Measurements from ENCODE around the gene TPM1.

TPM1 gene

DNA sequence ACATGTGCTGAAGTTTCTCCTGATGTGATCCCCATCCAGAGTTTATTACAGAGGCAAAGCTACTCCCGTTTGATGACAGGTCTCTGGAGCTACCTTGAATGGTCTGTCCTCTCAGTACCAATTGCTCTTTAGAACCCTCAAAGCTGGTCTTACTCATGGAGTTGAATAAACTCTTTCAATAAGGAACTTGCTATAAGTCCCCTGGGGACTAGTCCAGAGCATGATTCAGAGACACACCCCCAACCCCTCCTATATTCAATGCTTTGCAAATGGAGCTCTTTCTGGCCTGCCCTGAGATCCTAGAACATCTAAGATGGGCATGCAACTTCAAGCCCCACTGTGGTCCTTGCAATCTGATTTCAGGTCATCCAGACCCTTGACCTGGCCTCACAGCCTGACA, 23.9 kb upstream of the TPM1 start:
- Histone ChIP-seq H3K27ac (ENCODE audit: low read depth, low read length) (0 out of 2 replicates have a peak overlapping the region, but pooled peaks have one; percentile 14), H3K79me2 (ENCODE audit: control insufficient read depth, insufficient read depth, low read length, unreplicated experiment) (no peaks in the 10 kb centered on the region), H3K4me3 (ENCODE audit: low read depth, low read length) (no peak overlapping the region), H3K27me3 (ENCODE audit: insufficient read depth, low read length) (no peaks in the 10 kb centered on the region), H3K36me3 (ENCODE audit: insufficient read depth, low read length) (no peaks in the 10 kb centered on the region), H2AFZ (ENCODE audit: low read length, unreplicated experiment) (no peak overlapping the region), H3K4me1 (ENCODE audit: control insufficient read depth, insufficient read depth, low read length, unreplicated experiment) (peaks cover 74% of the 10 kb centered on the region)

DNA sequence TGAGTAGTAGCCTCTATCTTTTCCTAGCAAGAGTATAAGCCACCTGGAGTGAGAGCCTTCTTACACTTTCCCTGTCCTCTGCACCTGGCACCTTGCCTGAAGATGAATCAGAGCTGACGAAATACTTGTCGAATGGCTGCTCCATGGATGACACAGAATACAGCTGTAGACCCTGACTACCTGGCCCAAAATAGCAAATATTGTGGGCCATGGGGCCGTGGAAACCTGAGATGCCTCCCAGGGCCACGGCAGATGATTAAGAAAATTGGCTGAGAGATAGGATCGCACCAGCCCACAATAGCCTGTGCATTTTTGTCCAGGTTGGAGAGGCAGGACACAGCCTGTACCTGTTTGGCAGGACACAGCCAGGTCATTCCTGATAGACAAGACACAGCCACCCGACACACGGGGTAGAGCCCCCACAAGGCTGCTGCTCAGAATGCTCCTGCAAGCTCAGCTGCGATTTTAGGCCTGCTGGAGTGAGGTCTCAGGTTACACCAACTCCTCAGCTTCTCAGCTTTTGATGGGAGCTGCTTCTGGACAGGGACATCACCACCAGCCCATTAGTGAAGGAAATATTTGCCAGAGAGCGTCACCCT, 22.9 kb upstream of the TPM1 start:
- peak overlapping the region; percentile 14; the same call in 1 of the 2 replicates for H3K27ac ChIP-seq (ENCODE audit: low read depth, low read length)
- no peak overlapping the region for H2AFZ ChIP-seq (ENCODE audit: low read length, unreplicated experiment)
- H3K4me1 ChIP-seq (ENCODE audit: control insufficient read depth, insufficient read depth, low read length, unreplicated experiment), result peaks cover 69% of the 10 kb centered on the region

DNA sequence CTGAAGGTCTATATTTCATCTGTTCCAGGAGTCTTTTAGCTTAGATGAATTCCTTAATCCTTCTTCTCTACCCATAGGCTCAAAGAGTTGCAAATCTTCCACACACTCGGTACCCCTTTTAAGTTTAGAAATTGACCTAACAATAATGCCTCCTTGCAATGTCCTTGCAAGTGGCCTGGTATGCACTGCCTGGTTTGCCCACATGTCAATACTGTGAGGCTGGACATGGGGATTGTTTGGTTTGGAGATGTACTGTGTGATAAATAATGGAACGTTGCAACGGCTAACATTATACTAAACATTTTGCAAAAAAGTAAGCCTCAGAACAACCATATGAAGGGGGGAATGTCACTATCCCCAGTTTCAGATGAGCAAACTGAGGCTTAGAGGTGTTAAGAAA, 22.4 kb upstream of the TPM1 start:
- H2AFZ ChIP-seq (ENCODE audit: low read length, unreplicated experiment), result no peak overlapping the region
- H3K36me3 ChIP-seq (ENCODE audit: insufficient read depth, low read length), result no peaks in the 10 kb centered on the region
- peaks cover 64% of the 10 kb centered on the region for H3K4me1 ChIP-seq (ENCODE audit: control insufficient read depth, insufficient read depth, low read length, unreplicated experiment)
- H3K27ac ChIP-seq (ENCODE audit: low read depth, low read length), result no peak overlapping the region
- no peaks in the 10 kb centered on the region for H3K27me3 ChIP-seq (ENCODE audit: insufficient read depth, low read length)
- H3K79me2 ChIP-seq (ENCODE audit: control insufficient read depth, insufficient read depth, low read length, unreplicated experiment), result no peaks in the 10 kb centered on the region
- no peak overlapping the region for H3K4me3 ChIP-seq (ENCODE audit: low read depth, low read length)

More for the DNA sequence above, 22.9 kb upstream of the TPM1 start:
- Histone ChIP-seq H3K4me3 (ENCODE audit: low read depth, low read length) (no peak overlapping the region), H3K36me3 (ENCODE audit: insufficient read depth, low read length) (no peaks in the 10 kb centered on the region), H3K79me2 (ENCODE audit: control insufficient read depth, insufficient read depth, low read length, unreplicated experiment) (no peaks in the 10 kb centered on the region), H3K27me3 (ENCODE audit: insufficient read depth, low read length) (no peaks in the 10 kb centered on the region)

DNA sequence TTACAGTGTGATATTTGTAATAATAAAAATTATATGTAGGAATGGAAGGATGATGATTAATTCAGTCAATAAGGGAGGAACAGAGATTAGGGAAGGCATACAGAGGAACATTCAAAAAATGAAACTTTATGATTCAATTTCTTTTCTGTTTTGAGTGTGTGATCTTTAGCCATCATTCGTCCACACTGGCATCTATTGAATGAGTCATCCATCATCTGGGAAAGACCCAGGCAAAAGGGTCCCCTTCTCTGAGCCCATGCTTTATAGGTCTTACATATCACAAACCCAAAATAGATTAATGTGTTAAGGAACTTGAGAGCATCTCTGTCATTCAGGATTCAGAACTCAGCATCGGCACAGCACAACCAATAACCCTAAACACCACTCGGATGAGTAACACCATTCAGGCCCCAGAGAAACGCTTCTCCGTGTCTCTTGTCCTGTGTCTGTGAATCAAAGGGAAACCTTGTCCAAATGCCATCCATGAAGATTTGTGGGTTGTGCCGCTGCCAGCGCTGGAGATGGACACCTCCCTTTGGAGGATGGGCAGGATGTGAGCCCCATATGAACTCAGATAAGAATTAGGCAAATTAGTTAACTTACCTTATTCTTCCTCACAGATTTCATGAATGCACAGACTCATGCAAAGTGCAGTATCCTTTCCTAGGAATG, 21.7 kb upstream of the TPM1 start:
- H3K4me3 ChIP-seq (ENCODE audit: low read depth, low read length), result no peak overlapping the region
- no peaks in the 10 kb centered on the region for H3K79me2 ChIP-seq (ENCODE audit: control insufficient read depth, insufficient read depth, low read length, unreplicated experiment)
- H3K27me3 ChIP-seq (ENCODE audit: insufficient read depth, low read length), result no peaks in the 10 kb centered on the region
- H2AFZ ChIP-seq (ENCODE audit: low read length, unreplicated experiment), result no peak overlapping the region
- H3K4me1 ChIP-seq (ENCODE audit: control insufficient read depth, insufficient read depth, low read length, unreplicated experiment), result peaks cover 57% of the 10 kb centered on the region
- H3K36me3 ChIP-seq (ENCODE audit: insufficient read depth, low read length), result no peaks in the 10 kb centered on the region
- no peak overlapping the region for H3K27ac ChIP-seq (ENCODE audit: low read depth, low read length)

DNA sequence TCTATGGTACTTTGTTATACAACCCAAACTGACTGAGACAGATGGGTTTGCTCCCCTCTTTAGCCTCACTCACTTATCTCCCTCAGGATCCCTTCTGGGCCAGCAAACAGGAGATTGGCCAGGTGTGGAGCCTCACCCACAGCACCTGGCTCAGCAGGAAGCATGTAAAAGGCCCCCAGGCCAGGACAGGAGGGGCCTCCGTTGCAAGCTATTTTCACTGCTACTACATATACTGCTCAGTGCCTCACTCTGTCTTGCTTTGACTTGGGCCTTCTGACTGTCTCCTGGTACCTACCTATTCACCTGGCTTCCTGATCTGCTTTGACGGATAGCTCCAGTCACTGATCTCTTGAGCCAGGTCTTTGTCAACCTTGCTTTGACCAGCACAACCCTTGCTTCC, 20.4 kb upstream of the TPM1 start:
- H2AFZ ChIP-seq (ENCODE audit: low read length, unreplicated experiment), result no peak overlapping the region
- H3K4me1 ChIP-seq (ENCODE audit: control insufficient read depth, insufficient read depth, low read length, unreplicated experiment), result peaks cover 50% of the 10 kb centered on the region
- no peaks in the 10 kb centered on the region for H3K36me3 ChIP-seq (ENCODE audit: insufficient read depth, low read length)
- no peak overlapping the region for H3K4me3 ChIP-seq (ENCODE audit: low read depth, low read length)
- H3K79me2 ChIP-seq (ENCODE audit: control insufficient read depth, insufficient read depth, low read length, unreplicated experiment), result no peaks in the 10 kb centered on the region
- no peaks in the 10 kb centered on the region for H3K27me3 ChIP-seq (ENCODE audit: insufficient read depth, low read length)
- H3K27ac ChIP-seq (ENCODE audit: low read depth, low read length), result no peak overlapping the region

DNA sequence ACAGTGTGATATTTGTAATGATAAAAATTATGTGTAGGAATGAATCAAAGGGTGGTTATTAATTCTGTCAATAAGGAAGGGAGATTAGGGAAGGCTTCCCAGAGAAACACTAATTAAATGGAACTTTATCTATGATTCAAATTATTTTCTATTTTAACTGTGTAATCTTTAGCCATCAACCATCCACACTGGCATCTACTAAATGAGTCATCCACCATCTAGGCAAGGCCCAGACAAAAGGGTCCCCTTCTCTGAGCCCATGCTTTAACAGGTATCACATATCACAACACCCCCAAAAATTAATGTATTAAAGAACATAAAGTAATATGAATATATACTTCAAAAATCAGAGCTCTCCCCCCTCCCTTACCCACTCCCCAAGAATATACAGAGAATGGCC, 19.9 kb upstream of the TPM1 start:
- Histone ChIP-seq H3K4me1 (ENCODE audit: control insufficient read depth, insufficient read depth, low read length, unreplicated experiment) (peaks cover 50% of the 10 kb centered on the region), H2AFZ (ENCODE audit: low read length, unreplicated experiment) (no peak overlapping the region), H3K27ac (ENCODE audit: low read depth, low read length) (peak overlapping the region; percentile 44), H3K36me3 (ENCODE audit: insufficient read depth, low read length) (no peaks in the 10 kb centered on the region), H3K27me3 (ENCODE audit: insufficient read depth, low read length) (no peaks in the 10 kb centered on the region), H3K79me2 (ENCODE audit: control insufficient read depth, insufficient read depth, low read length, unreplicated experiment) (no peaks in the 10 kb centered on the region), H3K4me3 (ENCODE audit: low read depth, low read length) (no peak overlapping the region)

DNA sequence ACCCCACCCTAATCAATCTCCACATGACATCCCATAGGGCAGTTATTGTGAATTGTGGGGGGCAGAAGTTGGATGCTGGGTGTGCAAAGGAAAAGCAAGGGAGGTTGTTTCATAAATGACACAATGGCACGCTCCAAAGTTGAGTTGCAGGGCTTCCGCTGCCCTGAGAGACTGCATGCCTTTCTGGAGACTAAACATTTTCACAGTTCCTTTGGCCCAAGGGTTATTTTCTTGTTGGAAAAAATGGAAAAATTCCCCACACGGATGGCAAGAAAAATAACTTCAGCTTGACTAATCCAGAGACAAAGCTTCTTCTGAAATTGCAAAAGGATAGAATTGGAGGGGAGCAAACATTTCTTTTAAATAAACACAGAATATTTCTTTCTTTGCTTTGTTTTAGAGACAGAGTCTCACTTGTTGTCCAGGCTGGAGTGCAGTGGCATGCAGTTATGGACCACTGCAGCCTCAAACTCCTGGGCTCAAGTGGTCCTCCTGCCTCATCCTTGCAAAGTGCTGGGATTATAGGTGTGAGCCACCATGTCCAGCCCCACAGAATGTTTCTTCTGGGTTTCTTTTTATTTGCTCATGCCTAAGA, 19.1 kb upstream of the TPM1 start:
- no peaks in the 10 kb centered on the region for H3K79me2 ChIP-seq (ENCODE audit: control insufficient read depth, insufficient read depth, low read length, unreplicated experiment)
- H3K4me1 ChIP-seq (ENCODE audit: control insufficient read depth, insufficient read depth, low read length, unreplicated experiment), result peaks cover 46% of the 10 kb centered on the region
- peak overlapping the region; percentile 44 for H3K27ac ChIP-seq (ENCODE audit: low read depth, low read length)
- no peaks in the 10 kb centered on the region for H3K36me3 ChIP-seq (ENCODE audit: insufficient read depth, low read length)
- H3K4me3 ChIP-seq (ENCODE audit: low read depth, low read length), result no peak overlapping the region
- H2AFZ ChIP-seq (ENCODE audit: low read length, unreplicated experiment), result peak overlapping the region; percentile 19
- no peaks in the 10 kb centered on the region for H3K27me3 ChIP-seq (ENCODE audit: insufficient read depth, low read length)

DNA sequence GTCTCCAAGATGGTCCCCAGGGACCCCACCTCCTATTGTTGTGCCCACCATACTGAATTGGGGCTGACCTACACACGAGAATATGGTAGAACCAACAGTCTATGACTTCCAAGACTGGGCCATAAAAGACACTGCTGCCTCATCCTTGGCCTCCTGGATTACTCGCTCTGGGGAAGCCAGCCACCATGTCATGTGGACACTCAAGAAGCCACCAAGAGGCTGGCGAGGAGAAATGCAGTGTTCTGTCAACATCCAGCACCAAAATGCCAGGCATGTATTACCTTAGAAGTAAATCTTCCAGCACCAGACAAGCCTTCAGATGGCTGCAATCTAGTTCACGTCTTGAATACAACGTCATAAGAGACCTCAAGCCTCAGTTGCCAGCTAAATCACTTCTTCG, 17.1 kb upstream of the TPM1 start:
- Histone ChIP-seq H2AFZ (ENCODE audit: low read length, unreplicated experiment) (no peak overlapping the region), H3K27me3 (ENCODE audit: insufficient read depth, low read length) (no peaks in the 10 kb centered on the region), H3K36me3 (ENCODE audit: insufficient read depth, low read length) (no peaks in the 10 kb centered on the region), H3K4me1 (ENCODE audit: control insufficient read depth, insufficient read depth, low read length, unreplicated experiment) (peaks cover 26% of the 10 kb centered on the region), H3K4me3 (ENCODE audit: low read depth, low read length) (no peak overlapping the region), H3K79me2 (ENCODE audit: control insufficient read depth, insufficient read depth, low read length, unreplicated experiment) (no peaks in the 10 kb centered on the region), H3K27ac (ENCODE audit: low read depth, low read length) (no peak overlapping the region)

DNA sequence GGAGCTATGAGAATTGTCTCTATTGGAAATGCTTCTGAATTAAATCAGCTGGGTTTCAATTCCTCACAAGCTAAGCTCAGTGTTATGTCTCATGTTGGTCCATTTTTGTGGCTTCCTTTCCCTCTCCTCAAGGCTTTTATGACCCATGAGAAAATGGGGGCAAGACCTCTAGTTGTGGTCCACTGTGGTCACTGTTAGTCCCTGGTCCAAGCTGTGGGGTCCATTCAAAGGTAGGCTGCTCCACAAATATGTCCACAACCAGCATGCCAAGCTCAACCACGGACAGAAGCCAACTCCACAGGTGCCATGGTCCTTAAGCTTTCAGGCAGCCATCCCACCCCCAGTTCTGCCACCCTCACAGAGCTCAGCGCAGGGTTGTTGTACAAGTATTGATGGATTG, 14.9 kb upstream of the TPM1 start:
- no peak overlapping the region for H2AFZ ChIP-seq (ENCODE audit: low read length, unreplicated experiment)
- H3K27ac ChIP-seq (ENCODE audit: low read depth, low read length), result no peak overlapping the region
- H3K4me3 ChIP-seq (ENCODE audit: low read depth, low read length), result no peak overlapping the region
- no peaks in the 10 kb centered on the region for H3K36me3 ChIP-seq (ENCODE audit: insufficient read depth, low read length)
- H3K4me1 ChIP-seq (ENCODE audit: control insufficient read depth, insufficient read depth, low read length, unreplicated experiment), result peaks cover 13% of the 10 kb centered on the region
- H3K79me2 ChIP-seq (ENCODE audit: control insufficient read depth, insufficient read depth, low read length, unreplicated experiment), result no peaks in the 10 kb centered on the region
- no peaks in the 10 kb centered on the region for H3K27me3 ChIP-seq (ENCODE audit: insufficient read depth, low read length)

DNA sequence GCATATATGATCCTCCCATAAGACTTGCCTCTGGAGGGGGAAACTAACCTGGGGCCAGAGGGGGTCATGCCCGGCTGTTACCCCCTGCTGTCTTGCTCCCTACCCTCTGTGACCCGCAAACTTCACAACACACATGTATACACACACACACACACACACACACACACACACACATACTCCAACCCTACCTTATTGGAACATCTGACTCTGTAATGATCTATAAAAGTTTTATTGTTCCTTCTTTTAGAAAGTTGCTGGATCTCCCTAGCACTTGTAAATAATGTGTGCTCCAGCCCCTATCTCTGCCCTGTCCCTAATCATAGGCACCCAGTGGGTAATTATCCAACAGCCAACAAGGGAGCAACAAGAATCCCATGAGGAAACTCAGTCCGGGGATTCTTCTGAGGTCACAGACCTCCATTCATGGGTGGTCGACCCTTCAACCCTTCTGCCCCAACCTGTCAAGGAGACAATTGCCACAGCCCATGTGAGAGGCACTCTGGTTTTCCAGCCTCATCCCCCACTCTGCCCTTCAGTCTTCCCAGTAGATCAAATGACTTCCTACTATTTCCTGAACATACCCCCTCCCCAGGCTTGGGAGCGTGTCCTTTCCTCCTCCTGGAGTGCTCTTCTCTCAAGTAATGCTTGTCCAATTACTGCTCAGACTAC, 14.0 kb upstream of the TPM1 start:
- no peak overlapping the region for H2AFZ ChIP-seq (ENCODE audit: low read length, unreplicated experiment)
- no peaks in the 10 kb centered on the region for H3K79me2 ChIP-seq (ENCODE audit: control insufficient read depth, insufficient read depth, low read length, unreplicated experiment)
- H3K4me3 ChIP-seq (ENCODE audit: low read depth, low read length), result no peak overlapping the region
- no peaks in the 10 kb centered on the region for H3K36me3 ChIP-seq (ENCODE audit: insufficient read depth, low read length)
- no peaks in the 10 kb centered on the region for H3K27me3 ChIP-seq (ENCODE audit: insufficient read depth, low read length)
- peaks cover 6% of the 10 kb centered on the region for H3K4me1 ChIP-seq (ENCODE audit: control insufficient read depth, insufficient read depth, low read length, unreplicated experiment)
- H3K27ac ChIP-seq (ENCODE audit: low read depth, low read length), result no peak overlapping the region
